Astrocyte (in vitro differentiated cells and primary cell): ENCODE data around the gene HACE1. TPM values are rescaled to one million over a fixed set of nuclear protein-coding genes. Genes with fewer than 3 reads are reported as not detected.

Source experiments
- DNase-seq: peaks from one replicate; pipeline ENCODE4 v3.0.0-alpha.2; 2010; ENCODE audit warnings: low read depth
- FAIRE-seq: peaks from 2 replicates; lab custom pipeline; 2011; peaks lifted over from hg19 to GRCh38; lab: Jason Lieb, UNC
- H2AFZ ChIP-seq: 2 replicates; pipeline ENCODE4 v1.6.0; 2012; ENCODE audit warnings: low read depth, low read length, inconsistent platforms
- H3K27ac ChIP-seq: 2 replicates; pipeline ENCODE4 v1.5.1; 2011; ENCODE audit warnings: low read depth, low read length, inconsistent platforms
- H3K27me3 ChIP-seq: 2 replicates; pipeline ENCODE4 v1.6.0; 2011; ENCODE audit warnings: low read length, inconsistent platforms; ENCODE audit not compliant: insufficient read depth
- H3K36me3 ChIP-seq: 2 replicates; pipeline ENCODE4 v1.5.1; 2011; ENCODE audit warnings: low read length, inconsistent platforms; ENCODE audit not compliant: insufficient read depth
- H3K4me1 ChIP-seq: 2 replicates; pipeline ENCODE4 v1.5.1; 2011; ENCODE audit warnings: low read length, inconsistent platforms; ENCODE audit not compliant: insufficient read depth
- H3K4me2 ChIP-seq: 2 replicates; pipeline ENCODE4 v1.6.0; 2012; ENCODE audit warnings: low read length, inconsistent platforms
- H3K4me3 ChIP-seq: 2 replicates; pipeline ENCODE4 v1.5.1; 2011; ENCODE audit warnings: low read depth, mild to moderate bottlenecking, low read length, inconsistent platforms; ENCODE audit not compliant: insufficient read depth
- H3K79me2 ChIP-seq: 2 replicates; pipeline ENCODE4 v1.6.0; 2012; ENCODE audit warnings: mild to moderate bottlenecking, low read length, inconsistent platforms; ENCODE audit not compliant: insufficient read depth
- H3K9ac ChIP-seq: 2 replicates; pipeline ENCODE4 v1.6.0; 2012; ENCODE audit warnings: mild to moderate bottlenecking, low read length, inconsistent platforms
- H3K9me3 ChIP-seq: 2 replicates; pipeline ENCODE4 v1.5.1; 2012; ENCODE audit warnings: low read depth, mild to moderate bottlenecking, low read length, inconsistent platforms; ENCODE audit not compliant: insufficient read depth
- H4K20me1 ChIP-seq: 2 replicates; pipeline ENCODE4 v1.6.0; 2012; ENCODE audit warnings: low read length, inconsistent platforms; ENCODE audit not compliant: insufficient read depth
- H3K27ac Mint-ChIP-seq: one replicate; pipeline ENCODE4 v1.8.0; 2021; ENCODE audit warnings: mild to moderate bottlenecking, mixed read lengths; ENCODE audit not compliant: unreplicated experiment
- H3K27me3 Mint-ChIP-seq: one replicate; pipeline ENCODE4 v1.8.0; 2021; ENCODE audit warnings: low read depth, mixed read lengths; ENCODE audit not compliant: unreplicated experiment
- H3K36me3 Mint-ChIP-seq: one replicate; pipeline ENCODE4 v1.8.0; 2021; ENCODE audit warnings: low read depth, mixed read lengths; ENCODE audit not compliant: unreplicated experiment
- H3K4me1 Mint-ChIP-seq: one replicate; pipeline ENCODE4 v1.8.0; 2021; ENCODE audit warnings: low read depth, mixed read lengths; ENCODE audit not compliant: unreplicated experiment
- H3K4me3 Mint-ChIP-seq: one replicate; pipeline ENCODE4 v1.8.0; 2021; ENCODE audit warnings: mild to moderate bottlenecking, moderate library complexity, mixed read lengths; ENCODE audit not compliant: unreplicated experiment
- H3K9me3 Mint-ChIP-seq: one replicate; pipeline ENCODE4 v1.8.0; 2021; ENCODE audit warnings: mild to moderate bottlenecking, mixed read lengths; ENCODE audit not compliant: unreplicated experiment
- CTCF ChIP-seq: IDR thresholded peaks from 2 replicates; pipeline ENCODE4 v1.5.1; 2011; ENCODE audit warnings: low read depth, mild to moderate bottlenecking, inconsistent platforms, low read length, moderate library complexity; ENCODE audit not compliant: insufficient read depth
- EZH2 ChIP-seq: IDR thresholded peaks from 2 replicates; pipeline ENCODE4 v1.6.1; 2012; ENCODE audit warnings: mild to moderate bottlenecking, low read length, inconsistent platforms; ENCODE audit not compliant: insufficient read depth
- total RNA-seq: library from RNA; stranded (reverse); gene quantifications from 2 replicates; pipeline ENCODE4 v1.2.1, GENCODE V29; 2021

Gene HACE1
- total RNA-seq, 1 donor from 2014 or later = 13.8 TPM

- no peaks in the 10 kb centered on the region for H3K79me2 ChIP-seq
- TF ChIP-seq EZH2 (no peak), CTCF (no peak)
- Mint-ChIP-seq H3K27me3 (no peaks in the 10 kb centered on the region), H3K36me3 (no peaks in the 10 kb centered on the region), H3K9me3 (no peaks in the 10 kb centered on the region), H3K27ac (no peak overlapping the region), H3K4me1 (no peaks in the 10 kb centered on the region), H3K4me3 (no peak overlapping the region)
- no peak overlapping the region for H3K9ac ChIP-seq
- no peaks in the 10 kb centered on the region for H3K4me1 ChIP-seq
- no peaks in the 10 kb centered on the region for H4K20me1 ChIP-seq
- FAIRE-seq (no peak), DNase-seq (no peak)
- no peak overlapping the region for H3K4me3 ChIP-seq
- H3K9me3 ChIP-seq = no peaks in the 10 kb centered on the region
- H2AFZ ChIP-seq = no peak overlapping the region
- H3K27ac ChIP-seq = no peak overlapping the region
- H3K27me3 ChIP-seq = no peaks in the 10 kb centered on the region
- no peaks in the 10 kb centered on the region for H3K36me3 ChIP-seq
- H3K4me2 ChIP-seq = no peak overlapping the region
Measured at GRCh38 chr6:104729433-104729832, 130.3 kb downstream of the HACE1 start.

DNA sequence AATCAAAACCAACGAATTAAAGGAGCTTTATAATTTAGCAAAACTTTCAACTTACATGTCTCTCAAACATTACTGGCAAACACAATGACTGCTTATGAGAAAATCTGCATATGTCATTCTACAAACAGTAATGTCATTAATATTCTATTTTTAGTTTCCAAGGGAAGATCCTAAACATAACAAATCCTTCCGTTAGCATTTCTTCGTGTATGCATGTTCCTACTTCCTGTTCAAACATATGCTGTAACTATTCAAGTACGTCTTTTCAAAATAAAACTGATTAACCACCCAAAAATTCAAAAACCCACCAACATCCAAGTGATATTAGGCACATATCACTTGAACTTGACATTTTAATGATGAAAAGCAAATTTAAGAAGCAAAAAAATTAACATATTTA lies 131.3 kb downstream of the HACE1 start:
- H3K27me3 ChIP-seq = no peaks in the 10 kb centered on the region
- Mint-ChIP-seq H3K9me3 (no peaks in the 10 kb centered on the region), H3K27ac (no peak overlapping the region), H3K36me3 (no peaks in the 10 kb centered on the region), H3K4me1 (no peaks in the 10 kb centered on the region), H3K27me3 (no peaks in the 10 kb centered on the region), H3K4me3 (no peak overlapping the region)
- H3K4me2 ChIP-seq = peak overlapping the region; percentile 14
- no peaks in the 10 kb centered on the region for H3K9me3 ChIP-seq
- no peaks in the 10 kb centered on the region for H4K20me1 ChIP-seq
- no peak overlapping the region for H3K9ac ChIP-seq
- DNase-seq = no peak
- FAIRE-seq = no peak
- H3K36me3 ChIP-seq = no peaks in the 10 kb centered on the region
- no peak overlapping the region for H2AFZ ChIP-seq
- no peaks in the 10 kb centered on the region for H3K79me2 ChIP-seq
- H3K4me3 ChIP-seq = no peak overlapping the region
- H3K27ac ChIP-seq = peak overlapping the region; percentile 15
- TF ChIP-seq EZH2 (no peak), CTCF (no peak)
- no peaks in the 10 kb centered on the region for H3K4me1 ChIP-seq

DNA sequence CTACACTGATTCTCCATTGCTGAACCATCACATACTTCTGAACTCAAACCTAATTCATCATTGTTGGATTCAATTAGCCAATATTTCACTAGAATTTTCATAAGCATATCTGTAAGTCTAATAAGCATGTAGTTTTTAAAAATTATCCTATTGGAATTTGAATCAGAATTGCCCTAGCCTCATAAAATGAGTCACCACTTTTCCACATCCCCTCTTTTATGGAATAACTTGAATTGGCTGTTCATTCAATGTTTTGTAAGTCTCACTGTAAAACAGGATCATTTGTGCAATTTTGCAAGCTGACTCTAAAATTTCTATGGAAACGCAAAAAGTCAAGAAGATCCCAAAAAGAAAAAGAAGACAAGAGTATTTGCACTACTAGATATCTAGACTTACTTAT lies 141.0 kb downstream of the HACE1 start:
- no peak for FAIRE-seq
- H3K4me3 Mint-ChIP-seq = no peak overlapping the region
- TF ChIP-seq CTCF (no peak), EZH2 (no peak)
- H3K9me3 Mint-ChIP-seq = no peaks in the 10 kb centered on the region
- no peaks in the 10 kb centered on the region for H3K4me1 Mint-ChIP-seq
- peaks cover 4% of the 10 kb centered on the region for H3K36me3 Mint-ChIP-seq
- no peak overlapping the region for H3K27ac Mint-ChIP-seq
- H3K36me3 ChIP-seq = no peaks in the 10 kb centered on the region
- H3K4me1 ChIP-seq = no peaks in the 10 kb centered on the region
- no peak overlapping the region for H3K27ac ChIP-seq
- DNase-seq = peak; percentile 0
- no peak overlapping the region for H3K4me3 ChIP-seq
- H3K27me3 ChIP-seq = no peaks in the 10 kb centered on the region
- H3K9me3 ChIP-seq = no peaks in the 10 kb centered on the region
- H3K9ac ChIP-seq = no peak overlapping the region
- no peak overlapping the region for H3K4me2 ChIP-seq
- no peaks in the 10 kb centered on the region for H3K79me2 ChIP-seq
- H2AFZ ChIP-seq = no peak overlapping the region
- H4K20me1 ChIP-seq = no peaks in the 10 kb centered on the region
- H3K27me3 Mint-ChIP-seq = no peaks in the 10 kb centered on the region
